Measurements from ENCODE around the gene TCF19. TPM values are rescaled to one million over a fixed set of nuclear protein-coding genes. Genes with fewer than 3 reads are reported as not detected.

TCF19 gene
- total and polyA plus RNA-seq, 10 of the 15 experiments (the other 5 are each of a cell fraction or from before 2014, with no cell fraction given), result 7.7 to 103 (median 53.3) TPM

GRCh38 chr6:31110825-31111582 lies 47.4 kb upstream of the TCF19 start:
- Histone ChIP-seq H3K79me2 (ENCODE audit: control insufficient read depth, insufficient read depth, low read length) (no peaks in the 10 kb centered on the region), H3K4me2 (ENCODE audit: control insufficient read depth, insufficient read depth) (no peak overlapping the region), H3K27ac (ENCODE audit: control insufficient read depth, insufficient read depth) (no peak overlapping the region), H3K9ac (ENCODE audit: control insufficient read depth, insufficient read depth, low read length) (no peak overlapping the region), H3K9me3 (replicated peaks; ENCODE audit: control insufficient read depth, insufficient read depth, low read length) (no peaks in the 10 kb centered on the region), H3K4me3 (no peak overlapping the region), H4K20me1 (ENCODE audit: control insufficient read depth, insufficient read depth) (no peaks in the 10 kb centered on the region), H3K27me3 (replicated peaks in 1 of 2; ENCODE audit: control insufficient read depth in 2 of 2, insufficient read depth in 2 of 2, low read length in 1 of 2) (peaks cover 0 to 1% of the 10 kb centered on the region in 2 experiments; a peak in 3 of 4 replicates), H3K4me1 (ENCODE audit: control insufficient read depth, insufficient read depth, low read length) (no peaks in the 10 kb centered on the region), H3K36me3 (ENCODE audit: control insufficient read depth in 2 of 2, insufficient read depth in 2 of 2, low read length in 1 of 2) (no peaks in the 10 kb centered on the region), H2AFZ (ENCODE audit: control insufficient read depth, low read depth, low read length) (no peak overlapping the region)
- WGBS (ENCODE audit: insufficient coverage, insufficient replicate concordance, low lambda C conversion rate, missing lambda C conversion rate), result 31% methylated on average over 11 of the region's 11 CpGs
- TF ChIP-seq, protein P1, sequence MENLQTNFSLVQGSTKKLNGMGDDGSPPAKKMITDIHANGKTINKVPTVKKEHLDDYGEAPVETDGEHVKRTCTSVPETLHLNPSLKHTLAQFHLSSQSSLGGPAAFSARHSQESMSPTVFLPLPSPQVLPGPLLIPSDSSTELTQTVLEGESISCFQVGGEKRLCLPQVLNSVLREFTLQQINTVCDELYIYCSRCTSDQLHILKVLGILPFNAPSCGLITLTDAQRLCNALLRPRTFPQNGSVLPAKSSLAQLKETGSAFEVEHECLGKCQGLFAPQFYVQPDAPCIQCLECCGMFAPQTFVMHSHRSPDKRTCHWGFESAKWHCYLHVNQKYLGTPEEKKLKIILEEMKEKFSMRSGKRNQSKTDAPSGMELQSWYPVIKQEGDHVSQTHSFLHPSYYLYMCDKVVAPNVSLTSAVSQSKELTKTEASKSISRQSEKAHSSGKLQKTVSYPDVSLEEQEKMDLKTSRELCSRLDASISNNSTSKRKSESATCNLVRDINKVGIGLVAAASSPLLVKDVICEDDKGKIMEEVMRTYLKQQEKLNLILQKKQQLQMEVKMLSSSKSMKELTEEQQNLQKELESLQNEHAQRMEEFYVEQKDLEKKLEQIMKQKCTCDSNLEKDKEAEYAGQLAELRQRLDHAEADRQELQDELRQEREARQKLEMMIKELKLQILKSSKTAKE (IDR thresholded peaks at IDR 0.05; ENCODE audit: low read depth, poor library complexity, severe bottlenecking), result no peak
- TF ChIP-seq SRF (IDR thresholded peaks at IDR 0.05; ENCODE audit: low read depth in 2 of 2, low read length in 2 of 2) (no peak), JUND (IDR thresholded peaks at IDR 0.05; ENCODE audit: low read depth, low read length) (no peak), KAT2A (conservative IDR thresholded peaks at IDR 0.05; ENCODE audit: control insufficient read depth, low read depth, low read length) (no peak), BHLHE40 (IDR thresholded peaks at IDR 0.05; ENCODE audit: borderline replicate concordance in 1 of 2, low read depth in 2 of 2, low read length in 1 of 2) (no peak), CBFB (IDR thresholded peaks at IDR 0.05; ENCODE audit: low read depth) (no peak), MAX (IDR thresholded peaks at IDR 0.05; ENCODE audit: low read depth, low read length) (no peak), LARP7 (IDR thresholded peaks at IDR 0.05) (no peak), NFYA (IDR thresholded peaks at IDR 0.05; ENCODE audit: borderline replicate concordance, low read depth, low read length) (no peak), TBL1XR1 (IDR thresholded peaks at IDR 0.05; ENCODE audit: low read depth, low read length) (no peak), SPI1 (IDR thresholded peaks at IDR 0.05; ENCODE audit: borderline replicate concordance, insufficient read depth, low read depth, low read length) (no peak), FOXK2 (IDR thresholded peaks at IDR 0.05) (no peak), NFXL1 (IDR thresholded peaks at IDR 0.05; ENCODE audit: borderline replicate concordance) (no peak)
- TF ChIP-seq, protein P2, sequence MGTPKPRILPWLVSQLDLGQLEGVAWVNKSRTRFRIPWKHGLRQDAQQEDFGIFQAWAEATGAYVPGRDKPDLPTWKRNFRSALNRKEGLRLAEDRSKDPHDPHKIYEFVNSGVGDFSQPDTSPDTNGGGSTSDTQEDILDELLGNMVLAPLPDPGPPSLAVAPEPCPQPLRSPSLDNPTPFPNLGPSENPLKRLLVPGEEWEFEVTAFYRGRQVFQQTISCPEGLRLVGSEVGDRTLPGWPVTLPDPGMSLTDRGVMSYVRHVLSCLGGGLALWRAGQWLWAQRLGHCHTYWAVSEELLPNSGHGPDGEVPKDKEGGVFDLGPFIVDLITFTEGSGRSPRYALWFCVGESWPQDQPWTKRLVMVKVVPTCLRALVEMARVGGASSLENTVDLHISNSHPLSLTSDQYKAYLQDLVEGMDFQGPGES (IDR thresholded peaks at IDR 0.05), result no peak
- no peak for ATAC-seq
- no peak for FAIRE-seq
- SMC1A ChIA-PET (ENCODE audit: uncharacterized antibody, unreplicated experiment), result no interaction called here
- POLR2A ChIA-PET, result no interaction called here
- RAD21 ChIA-PET (ENCODE audit: unreplicated experiment), result no interaction called here
- CTCF ChIA-PET, result interaction anchor here (1.4 kb wide), 1 partner anchor 31 kb away, joined by 5 read pairs; no protein-coding TSS in a partner anchor
- intact Hi-C loops (cut with micrococcal nuclease; ENCODE audit: unreplicated experiment), result no loop called here
- no peak for DNase-seq (ENCODE audit: low read depth, low spot score)
- in situ Hi-C loops (cut with MboI), result no loop called here
- BruUV-seq (replicated peaks), result no TSS peak

Data from GM12878 (cell line).